NCI-H146 treated with DMSO at 0.1 percent for 48 hours (cell line): ENCODE results near the gene CALD1.

Experiments used
- DNase-seq: peaks from one replicate; lab custom pipeline; 2025; ENCODE audit not compliant: unreplicated experiment; lab: John Stamatoyannopoulos, UW

Gene CALD1

GRCh38 chr7:134758981-134759380 lies 20.5 kb upstream of the CALD1 start:
- no peak for DNase-seq

- DNase-seq = no peak
Measured at GRCh38 chr7:134761266-134761665, 18.2 kb upstream of the CALD1 start.

GRCh38 chr7:134763960-134764359 lies 15.5 kb upstream of the CALD1 start:
- DNase-seq = no peak

DNA sequence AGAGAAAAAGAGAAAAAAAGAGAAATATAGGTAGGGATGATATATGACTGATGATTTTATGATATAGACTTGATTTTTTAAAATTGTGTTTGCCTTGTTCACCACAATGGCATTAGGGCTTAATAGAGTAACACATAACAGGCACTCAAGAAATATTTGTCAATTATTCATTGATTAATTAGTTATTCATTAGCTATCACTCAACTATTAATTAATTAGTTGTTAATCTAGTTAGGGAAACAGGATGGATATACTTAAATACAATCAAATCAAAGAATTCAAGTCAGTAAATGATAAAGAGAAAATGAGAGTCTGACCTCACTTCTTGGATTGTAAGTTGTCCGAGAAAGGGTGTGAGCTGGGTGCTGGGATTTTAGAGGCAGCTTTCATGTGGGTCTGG lies 15.1 kb upstream of the CALD1 start:
- DNase-seq = no peak

GRCh38 chr7:134766779-134767519 lies 12.5 kb upstream of the CALD1 start:
- no peak for DNase-seq

DNA sequence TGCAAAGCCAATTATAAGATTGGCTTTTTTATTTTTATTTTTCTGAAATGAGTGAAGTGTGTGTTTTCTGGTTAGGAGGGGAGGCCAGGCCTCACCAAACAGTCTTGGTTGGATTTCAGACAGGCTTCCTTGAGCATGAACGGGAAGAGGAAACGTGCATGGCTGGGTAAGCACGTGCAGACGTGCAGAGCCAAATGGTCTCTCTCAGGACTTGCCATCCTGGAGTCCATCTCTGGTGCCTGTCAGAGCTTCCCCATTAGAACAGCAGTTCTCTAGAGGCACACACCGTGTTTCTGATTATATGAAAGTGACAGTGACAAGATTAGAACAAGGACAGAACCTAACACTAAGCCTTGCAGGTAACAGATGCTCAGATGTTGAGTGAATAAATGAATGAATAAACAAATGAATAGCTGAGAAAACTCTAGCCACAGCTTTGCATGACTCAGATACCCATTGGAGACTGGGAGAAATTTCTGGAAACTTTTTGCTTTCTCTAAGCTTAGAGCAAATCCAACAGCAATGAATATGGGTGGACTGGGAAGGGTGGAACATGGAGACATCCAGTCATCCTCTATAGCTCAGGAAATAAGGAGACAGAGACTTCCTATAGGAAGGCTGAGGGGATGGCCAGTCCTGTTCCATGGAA lies 11.8 kb upstream of the CALD1 start:
- no peak for DNase-seq

- DNase-seq = no peak
Measured at GRCh38 chr7:134768243-134768642, 11.2 kb upstream of the CALD1 start.

DNA sequence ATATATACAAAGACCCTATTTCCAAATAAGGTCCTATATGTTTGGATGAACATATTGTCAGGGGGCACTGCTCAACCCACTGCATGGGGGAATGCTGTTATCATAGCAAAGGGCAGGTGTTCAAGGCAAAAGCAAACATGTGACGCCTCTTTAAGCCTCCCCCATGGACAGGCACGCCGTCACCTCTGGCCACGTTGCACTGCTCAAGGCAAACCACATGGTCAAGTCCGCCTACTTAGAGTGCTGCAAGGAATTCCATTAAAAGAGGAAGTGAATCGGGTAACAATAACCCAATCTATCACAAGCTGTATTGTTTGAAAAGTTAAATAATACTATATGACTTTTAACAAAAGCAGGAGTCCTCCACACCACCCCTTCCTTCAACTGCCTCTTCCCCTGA lies 8.8 kb upstream of the CALD1 start:
- DNase-seq = no peak

DNA sequence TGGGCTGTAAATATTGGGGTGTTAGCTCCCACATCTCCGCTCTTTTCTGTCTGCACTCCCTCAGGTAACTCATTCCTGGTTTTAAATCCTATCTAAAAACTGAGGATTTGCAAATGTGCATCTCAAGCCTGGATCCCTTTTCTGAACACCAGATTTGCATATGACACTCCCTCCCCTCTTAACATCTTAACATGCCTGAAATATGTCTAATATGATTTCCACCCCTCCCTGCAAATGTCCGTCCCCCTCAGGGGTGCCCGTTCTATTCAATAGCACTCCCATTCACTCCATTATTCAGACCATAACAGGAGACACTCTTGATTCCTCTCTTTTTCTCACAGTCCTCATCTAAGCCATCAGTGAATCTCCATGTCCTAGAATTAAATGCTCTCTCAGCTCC lies 8.3 kb upstream of the CALD1 start:
- no peak for DNase-seq

GRCh38 chr7:134771889-134772288 lies 7.5 kb upstream of the CALD1 start:
- no peak for DNase-seq

DNA sequence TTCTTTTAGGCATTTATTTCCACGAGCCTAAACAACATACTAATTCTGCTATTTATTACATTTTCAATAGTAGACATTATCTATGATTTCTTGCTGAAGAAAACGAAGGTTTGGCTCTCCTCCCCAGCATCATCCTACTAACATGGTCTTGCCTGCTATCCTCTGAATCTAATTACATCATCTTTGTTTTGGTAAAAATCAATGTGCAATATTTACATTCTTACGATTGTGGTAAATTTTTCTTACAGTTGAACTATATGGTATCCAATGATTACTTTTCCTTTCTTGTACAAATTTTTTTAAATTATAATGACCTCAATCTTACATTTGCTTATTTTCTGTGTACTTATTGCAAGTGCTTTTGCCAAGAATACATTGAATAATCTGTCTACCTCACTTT lies 7.0 kb upstream of the CALD1 start:
- DNase-seq = no peak

- DNase-seq = no peak
Measured at GRCh38 chr7:134773164-134773563, 6.3 kb upstream of the CALD1 start.

DNA sequence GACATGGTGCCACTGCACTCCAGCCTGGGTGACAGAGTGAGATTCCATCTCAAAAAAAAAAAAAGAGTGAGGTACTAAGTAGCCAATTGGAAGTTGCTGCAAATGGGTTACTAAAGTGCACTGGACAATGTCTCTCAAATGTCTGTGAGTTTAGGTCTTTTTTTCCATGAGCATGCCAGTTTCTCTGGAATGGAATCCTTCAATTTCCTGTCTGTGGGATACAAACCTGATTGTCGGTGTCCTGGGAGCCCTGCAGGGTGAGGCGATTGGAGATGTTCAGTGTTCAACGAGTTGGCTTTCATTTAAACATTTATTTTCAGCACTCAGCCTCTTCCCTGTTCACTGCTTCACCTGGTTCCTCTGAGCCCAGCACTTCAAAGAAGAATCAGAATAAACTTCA lies 5.3 kb upstream of the CALD1 start:
- DNase-seq = no peak

DNA sequence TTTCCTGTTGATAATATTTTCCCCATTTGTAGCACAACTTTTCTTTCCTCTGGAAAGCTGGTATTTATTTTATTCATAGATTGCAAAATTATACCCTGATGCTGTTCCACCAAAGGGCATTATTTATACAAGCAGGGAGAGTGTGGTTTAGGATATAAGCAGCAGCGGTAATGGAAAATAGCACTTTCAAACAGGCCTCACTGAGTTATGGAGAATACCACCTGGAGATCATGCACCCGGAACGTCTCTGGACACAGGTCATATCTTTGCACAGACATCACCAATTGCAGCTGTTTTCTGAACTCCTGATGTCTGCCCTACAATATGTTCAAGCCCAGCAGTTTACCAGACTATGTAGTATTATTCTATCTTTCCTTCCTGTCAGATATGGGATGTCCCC lies 2.0 kb upstream of the CALD1 start:
- DNase-seq = no peak

GRCh38 chr7:134777908-134778580 lies 1.4 kb upstream of the CALD1 start:
- no peak for DNase-seq

DNA sequence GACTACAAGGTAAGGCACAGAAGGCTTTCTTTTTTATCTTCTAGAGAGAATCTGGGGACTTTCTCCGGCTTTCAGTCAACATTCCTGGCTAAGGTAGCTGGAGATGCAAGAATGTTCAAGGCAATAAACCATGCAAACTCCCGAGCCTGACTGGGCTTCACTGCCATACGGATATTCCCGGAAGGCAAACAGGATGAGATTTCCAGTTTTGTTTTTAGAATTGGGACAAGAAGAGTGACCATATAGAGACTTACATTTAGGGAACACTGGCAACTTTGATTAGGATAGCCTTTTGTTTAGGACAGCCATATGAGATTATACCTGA lies 269 bp downstream of the CALD1 start:
- DNase-seq = no peak

DNA sequence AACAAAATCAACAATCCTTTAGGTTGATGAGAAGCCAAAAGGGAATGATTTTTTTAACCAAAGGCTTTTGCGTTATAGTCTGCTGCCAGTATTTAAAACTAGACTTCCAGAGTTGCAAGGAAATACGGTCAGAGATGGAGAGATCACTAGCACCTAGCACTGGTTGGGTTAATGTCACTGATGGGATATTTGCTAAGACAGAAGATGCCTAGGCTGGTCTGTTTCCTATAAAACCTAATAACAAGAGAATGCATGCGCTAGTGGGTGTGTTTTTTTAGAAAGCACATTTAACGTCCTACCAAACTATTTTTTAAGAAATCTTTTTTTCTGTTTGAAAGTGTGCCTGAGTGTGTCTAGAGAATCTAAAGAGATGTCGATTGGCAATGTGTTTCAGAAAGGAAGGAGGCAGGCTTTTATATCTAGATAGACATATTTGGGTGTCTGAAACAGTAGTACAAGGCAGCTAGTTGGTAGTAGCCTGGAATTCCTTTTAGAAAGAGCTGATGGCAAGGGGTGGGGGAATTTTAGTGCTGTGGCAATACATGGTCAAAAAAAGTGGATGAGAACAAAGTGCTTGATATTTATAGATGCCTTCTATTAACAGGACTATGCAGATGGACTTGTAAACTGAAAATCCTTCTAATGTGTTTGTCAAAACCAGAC lies 863 bp downstream of the CALD1 start:
- DNase-seq = no peak

DNA sequence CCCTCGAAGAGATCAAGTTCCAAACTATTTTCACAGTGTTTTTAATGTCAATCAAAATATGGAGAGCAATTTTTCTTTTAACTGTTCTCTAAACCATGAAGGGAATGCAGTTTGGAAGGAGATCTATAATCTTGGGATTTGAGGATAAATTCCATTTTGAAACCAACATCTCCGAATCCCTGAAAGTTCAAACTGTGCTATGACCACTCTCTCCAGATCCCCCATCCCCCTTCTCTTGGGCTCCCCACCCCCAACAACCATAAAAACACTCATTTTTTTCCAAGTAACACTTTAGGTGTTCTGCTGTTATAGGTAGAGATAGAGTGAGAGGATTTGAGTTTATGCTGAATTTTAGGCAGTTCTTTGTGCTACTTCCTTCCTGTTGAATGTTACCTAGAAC lies 1.7 kb downstream of the CALD1 start:
- no peak for DNase-seq

GRCh38 chr7:134782121-134782623 lies 2.7 kb downstream of the CALD1 start:
- DNase-seq = no peak

- no peak for DNase-seq
Measured at GRCh38 chr7:134783294-134784069, 4.0 kb downstream of the CALD1 start.
